22Rv1 (cell line): Measurements from ENCODE around the gene PPM1B.
"Not testable (repeated sequence)": the region's sequence is repeated elsewhere in the genome, so short reads cannot be mapped to it uniquely, and the experiment has no call there.

ENCODE experiments used
- H3K27ac ChIP-seq: fragments of 450-650 bp; 2 replicates; pipeline ENCODE4 v1.5.1; 2017
- CTCF ChIP-seq: fragments of 450-650 bp; IDR thresholded peaks from 2 replicates; pipeline ENCODE4 v1.5.1; 2017; ENCODE audit warnings: mild to moderate bottlenecking
- ZFX ChIP-seq: fragments of 450-650 bp; IDR thresholded peaks from 2 replicates; pipeline ENCODE4 v1.6.1; 2017; ENCODE audit warnings: antibody characterized with exemption, borderline replicate concordance

The PPM1B gene

DNA sequence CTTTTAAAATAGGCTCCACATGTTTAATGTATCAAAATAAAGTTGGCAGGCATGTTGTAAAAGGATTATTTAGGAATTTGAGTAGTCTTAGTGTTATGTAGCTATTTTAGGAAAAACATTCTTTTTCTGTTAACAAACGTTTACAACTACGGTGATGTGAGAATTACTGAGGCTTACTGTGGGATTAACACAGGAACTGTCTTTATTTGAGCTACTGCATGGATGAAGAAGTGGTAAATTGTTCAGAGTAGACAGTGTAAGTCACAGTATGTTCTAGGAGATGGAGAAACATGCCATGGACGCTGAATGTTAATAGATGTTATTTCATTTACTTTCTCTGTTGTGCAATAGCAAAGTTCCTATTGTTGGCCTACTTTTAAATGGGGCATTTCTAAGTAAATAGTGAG, 1.6 kb downstream of the PPM1B start:
- TF ChIP-seq ZFX (no peak), CTCF (no peak)
- H3K27ac ChIP-seq: no peak overlapping the region

- H3K27ac ChIP-seq: no peak overlapping the region
- TF ChIP-seq CTCF (no peak), ZFX (no peak)
These were observed 2.3 kb downstream of the PPM1B start for GRCh38 chr2:44171018-44171417.

DNA sequence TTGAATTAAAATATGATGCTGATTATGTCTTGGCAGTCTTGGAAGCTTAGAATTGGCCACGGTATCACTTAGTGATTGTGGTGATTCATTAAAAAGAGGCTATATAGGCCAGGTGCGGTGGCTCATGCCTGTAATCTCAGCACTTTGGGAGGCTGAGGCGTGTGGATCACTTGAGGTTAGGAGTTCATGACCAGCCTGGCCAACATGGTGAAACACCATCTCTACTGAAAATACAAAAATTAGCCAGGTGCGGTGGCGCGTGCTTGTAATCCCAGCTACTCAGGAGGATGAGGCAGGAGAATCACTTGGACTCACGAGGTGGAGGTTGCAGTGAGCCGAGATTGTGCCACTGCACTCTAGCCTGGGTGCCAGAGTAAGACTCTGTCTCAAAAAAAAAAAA, 2.8 kb downstream of the PPM1B start:
- H3K27ac ChIP-seq: not testable (repeated sequence)

- no peak for TF ChIP-seq ZFX
- TF ChIP-seq CTCF: no peak
- no peak overlapping the region for H3K27ac ChIP-seq
These were observed 3.9 kb downstream of the PPM1B start for GRCh38 chr2:44172576-44172975.

DNA sequence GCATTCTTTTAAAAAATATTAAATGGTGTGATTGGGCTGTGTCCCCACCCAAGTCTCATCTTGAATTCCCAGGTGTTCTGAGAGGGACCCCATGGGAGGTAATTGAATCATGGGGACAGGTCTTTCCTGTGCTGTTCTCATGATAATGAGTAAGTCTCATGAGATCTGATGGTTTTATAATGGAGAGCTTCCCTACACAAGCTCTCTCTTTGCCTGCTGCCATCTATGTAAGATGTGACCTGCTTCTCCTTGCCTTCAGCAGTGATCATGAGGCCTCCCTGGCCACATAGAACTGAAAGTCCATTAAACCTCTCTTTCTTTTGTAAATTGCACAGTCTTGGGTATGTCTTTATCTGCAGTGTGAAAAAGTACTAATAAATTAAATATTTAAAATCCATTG, 10.3 kb downstream of the PPM1B start:
- TF ChIP-seq ZFX (no peak), CTCF (no peak)
- no peak overlapping the region for H3K27ac ChIP-seq

DNA sequence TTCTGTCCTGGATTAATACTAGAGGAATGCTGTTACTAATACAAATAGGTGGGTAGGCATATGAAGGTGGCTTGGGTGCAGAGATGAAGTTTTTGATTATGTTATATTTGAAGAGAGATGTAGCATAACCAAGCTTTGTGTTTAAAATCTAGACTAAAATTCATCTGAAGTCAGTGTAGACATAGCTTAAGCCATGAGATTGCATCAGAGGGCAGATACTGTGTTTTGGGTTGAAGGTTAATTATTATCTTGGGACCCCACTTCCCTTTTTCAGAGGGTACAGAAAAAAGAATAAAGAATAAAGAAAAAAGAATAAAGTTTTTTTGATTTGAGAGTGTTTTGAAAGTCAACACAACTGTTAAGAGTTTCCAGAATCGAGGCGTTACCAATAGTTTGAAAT, 13.0 kb downstream of the PPM1B start:
- TF ChIP-seq ZFX (no peak), CTCF (no peak)
- no peak overlapping the region for H3K27ac ChIP-seq

DNA sequence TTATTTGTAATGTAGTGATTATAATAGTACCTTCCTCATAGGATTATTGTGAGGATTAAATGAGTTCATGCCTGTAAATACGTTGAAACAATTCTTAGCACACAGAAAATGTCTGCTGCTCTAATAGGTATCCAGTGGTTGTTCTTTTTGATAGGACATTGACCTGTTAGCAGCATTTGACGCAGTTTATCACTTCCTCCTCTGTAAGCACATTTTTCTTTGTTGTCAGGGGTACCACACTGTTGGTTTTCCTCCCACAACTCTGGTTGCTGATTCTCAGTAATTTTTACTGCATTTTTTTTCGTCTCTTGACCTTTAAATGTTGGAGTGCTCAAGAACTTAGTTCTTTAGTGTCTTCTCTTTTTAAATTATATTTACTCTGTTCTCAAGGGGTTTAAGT, 15.4 kb downstream of the PPM1B start:
- no peak overlapping the region for H3K27ac ChIP-seq
- TF ChIP-seq ZFX (no peak), CTCF (no peak)

DNA sequence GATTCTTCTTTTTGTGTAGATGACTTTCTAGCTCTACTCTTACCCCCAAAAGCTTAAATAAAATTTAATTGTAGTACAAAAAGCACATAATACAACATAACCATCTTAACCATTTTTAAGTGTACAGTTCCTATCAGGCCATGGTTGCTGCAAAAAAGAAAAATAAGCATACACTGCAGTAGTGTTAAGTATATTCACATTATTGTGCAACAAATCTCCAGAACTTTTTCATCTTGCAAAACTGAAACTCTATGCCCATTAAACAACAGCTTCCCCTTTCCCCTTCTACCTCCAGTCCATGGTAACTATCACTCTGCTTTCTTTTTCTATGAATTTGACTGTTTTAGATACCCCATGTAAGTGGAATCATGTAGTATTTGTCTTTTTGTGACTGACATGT, 18.1 kb downstream of the PPM1B start:
- H3K27ac ChIP-seq: no peak overlapping the region
- TF ChIP-seq CTCF (no peak), ZFX (no peak)
